ENCODE data around the gene MCRIP2. TPM values are rescaled to one million over a fixed set of nuclear protein-coding genes. Genes with fewer than 3 reads are reported as not detected.
A peak's percentile ranks its signal among the peaks of the same experiment; 100 is the strongest.

The MCRIP2 gene
- total RNA-seq, 2 donors from 2014 or later, result 12.2 to 42.2 TPM

DNA sequence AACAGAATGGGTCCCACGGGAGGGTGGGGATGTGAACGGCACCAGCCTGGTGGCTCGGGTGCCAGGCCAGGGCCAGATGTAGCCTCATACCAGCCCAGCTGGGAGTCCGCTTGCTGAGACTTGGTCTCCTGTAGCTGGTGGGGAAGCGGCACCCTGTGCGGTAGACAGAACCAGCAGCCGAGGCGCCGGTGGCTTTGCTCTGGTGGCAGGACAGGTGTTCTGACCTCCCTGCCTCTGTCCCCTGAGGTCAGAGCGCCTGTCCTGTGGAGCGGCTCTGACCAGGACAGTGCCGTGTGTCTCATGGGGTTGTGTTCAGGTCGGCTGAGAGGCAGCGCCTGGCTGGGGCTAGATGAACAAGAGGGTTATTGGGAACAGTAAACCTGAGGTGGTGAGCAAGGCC is 31.6 kb upstream of the MCRIP2 start:
- no peak overlapping the region for H3K4me3 ChIP-seq
- H3K27me3 ChIP-seq (replicated peaks; ENCODE audit: insufficient read depth), result no peaks in the 10 kb centered on the region
- no peak for TF ChIP-seq CTCF (IDR thresholded peaks at IDR 0.05)
- no peak overlapping the region for H3K27ac ChIP-seq
- H3K36me3 ChIP-seq, result no peaks in the 10 kb centered on the region
- no peak for ATAC-seq (ENCODE audit: insufficient number of reproducible peaks, low FRiP score, low read depth)
- H3K4me1 ChIP-seq (ENCODE audit: control insufficient read depth in 1 of 2, low read depth in 2 of 2), result no peaks in the 10 kb centered on the region
- H3K9me3 ChIP-seq, result no peaks in the 10 kb centered on the region
- no peak for DNase-seq (ENCODE audit: low spot score)

DNA sequence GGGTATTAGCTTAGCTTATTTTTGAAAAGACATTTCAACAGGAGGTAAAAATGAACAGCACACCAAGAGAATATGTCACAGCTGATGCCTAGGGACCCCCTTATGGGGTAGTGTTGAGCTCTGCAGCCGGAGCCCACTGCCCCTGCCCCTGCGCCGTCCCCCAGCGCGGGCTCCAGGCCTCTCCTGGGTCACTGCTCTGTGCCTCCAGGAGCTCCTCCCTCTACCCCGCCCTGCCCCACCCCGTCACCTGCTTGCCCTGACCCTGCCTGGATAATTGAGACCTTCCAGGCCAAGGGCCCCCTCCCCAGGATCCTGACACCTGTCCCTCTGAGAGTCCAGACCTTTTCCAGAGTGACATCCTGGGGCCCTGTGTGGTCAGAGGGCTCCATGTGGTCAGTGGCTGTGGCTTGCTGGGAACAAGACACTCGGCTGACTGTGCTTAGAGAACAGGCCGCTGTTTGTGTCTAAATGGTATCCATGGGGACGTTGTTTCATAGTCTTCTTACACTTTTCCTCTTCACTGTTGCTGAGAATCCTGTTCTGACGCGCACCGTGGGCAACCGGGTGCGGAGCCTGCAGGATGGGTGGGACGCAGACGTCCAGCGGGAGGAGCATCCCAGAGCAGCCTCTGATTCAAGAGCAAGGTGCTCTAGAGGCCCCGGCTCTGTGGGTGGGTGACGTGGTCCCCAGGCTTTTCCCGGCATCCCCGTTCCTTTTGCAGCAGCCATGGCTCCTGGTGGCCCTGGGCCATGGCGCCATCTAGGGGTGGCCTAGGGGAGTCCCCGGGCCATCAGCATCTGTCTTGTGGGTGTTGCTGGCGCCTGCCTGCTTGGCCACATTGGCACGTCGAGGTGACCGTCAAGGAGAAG is 30.9 kb upstream of the MCRIP2 start:
- no peak for ATAC-seq (ENCODE audit: insufficient number of reproducible peaks, low FRiP score, low read depth)
- H3K4me3 ChIP-seq, result no peak overlapping the region

DNA sequence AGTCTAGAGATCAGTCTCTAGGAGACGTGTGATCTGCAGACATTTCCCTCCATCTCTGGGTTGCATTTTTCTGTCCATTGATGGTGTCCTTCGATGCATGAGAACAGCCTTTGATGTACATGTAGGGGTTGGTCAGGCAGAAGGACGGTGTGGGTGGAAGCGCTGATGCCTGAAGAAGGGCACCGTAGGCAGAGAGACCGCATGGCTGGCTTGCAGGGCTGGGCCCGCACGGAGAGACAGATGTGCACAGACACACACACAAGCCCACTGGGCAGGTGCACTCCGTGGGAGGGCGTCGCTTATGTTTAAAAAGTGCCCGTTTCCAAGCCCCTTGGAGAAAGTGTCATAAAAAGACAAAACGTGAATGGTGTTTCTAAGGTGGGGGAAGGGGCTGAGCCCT is 26.5 kb upstream of the MCRIP2 start:
- DNase-seq (ENCODE audit: low spot score) (no peak), ATAC-seq (ENCODE audit: insufficient number of reproducible peaks, low FRiP score, low read depth) (no peak)

More for the DNA sequence above, 30.9 kb upstream of the MCRIP2 start:
- Histone ChIP-seq H3K4me1 (ENCODE audit: control insufficient read depth in 1 of 2, low read depth in 2 of 2) (no peaks in the 10 kb centered on the region), H3K27me3 (replicated peaks; ENCODE audit: insufficient read depth) (no peaks in the 10 kb centered on the region), H3K9me3 (no peaks in the 10 kb centered on the region), H3K27ac (no peak overlapping the region), H3K36me3 (no peaks in the 10 kb centered on the region)
- TF ChIP-seq CTCF (IDR thresholded peaks at IDR 0.05), result peak; percentile 38
- DNase-seq (ENCODE audit: low spot score), result no peak

DNA sequence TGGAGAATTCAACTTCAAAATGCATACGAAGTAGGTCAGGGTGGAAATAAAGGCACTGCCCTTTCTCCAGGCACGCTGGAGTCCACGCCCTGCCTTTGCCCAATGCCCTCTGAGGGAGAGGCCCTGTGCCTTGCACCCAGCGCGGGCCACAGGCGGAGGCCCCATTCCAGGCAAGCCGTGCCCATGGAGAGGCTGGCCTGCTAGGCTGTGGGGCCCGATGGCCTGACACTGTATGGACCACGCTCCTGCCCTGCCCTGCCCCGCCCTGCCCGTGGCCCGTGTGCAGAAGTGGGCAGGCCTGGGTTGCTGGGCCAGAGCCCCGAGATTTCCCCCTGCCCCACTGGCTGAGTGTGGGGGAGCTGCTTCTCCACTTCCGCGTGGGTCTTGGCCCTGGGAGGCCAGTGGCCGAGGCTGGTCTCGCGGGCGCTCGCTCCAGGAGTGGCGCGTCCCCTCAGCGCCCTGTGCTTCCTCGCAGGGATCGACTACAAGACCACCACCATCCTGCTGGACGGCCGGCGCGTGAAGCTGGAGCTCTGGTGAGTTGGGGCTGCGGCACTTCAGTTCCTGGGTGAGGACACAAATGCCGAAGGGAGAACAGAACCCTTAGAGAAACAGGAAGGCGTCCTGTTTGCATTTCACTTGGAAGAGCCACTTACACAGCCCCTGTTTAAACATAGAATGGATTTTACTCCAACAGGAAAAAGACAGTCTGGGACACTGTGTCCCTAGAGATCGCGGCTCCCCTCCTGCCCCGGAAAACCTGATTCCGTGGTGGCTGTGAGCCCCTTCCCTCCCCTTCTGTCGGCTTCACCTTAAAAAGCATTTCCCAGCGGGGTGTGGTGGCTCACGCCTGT is 24.7 kb upstream of the MCRIP2 start:
- no peak for ATAC-seq (ENCODE audit: insufficient number of reproducible peaks, low FRiP score, low read depth)
- H3K36me3 ChIP-seq, result no peaks in the 10 kb centered on the region
- no peak for TF ChIP-seq CTCF (IDR thresholded peaks at IDR 0.05)
- no peaks in the 10 kb centered on the region for H3K9me3 ChIP-seq
- no peak overlapping the region for H3K4me3 ChIP-seq
- DNase-seq (ENCODE audit: low spot score), result no peak
- no peak overlapping the region for H3K27ac ChIP-seq
- no peaks in the 10 kb centered on the region for H3K4me1 ChIP-seq (ENCODE audit: control insufficient read depth in 1 of 2, low read depth in 2 of 2)
- H3K27me3 ChIP-seq (replicated peaks; ENCODE audit: insufficient read depth), result no peaks in the 10 kb centered on the region

More for the DNA sequence above, 26.5 kb upstream of the MCRIP2 start:
- Histone ChIP-seq H3K4me1 (ENCODE audit: control insufficient read depth in 1 of 2, low read depth in 2 of 2) (no peaks in the 10 kb centered on the region), H3K36me3 (no peaks in the 10 kb centered on the region), H3K27ac (no peak overlapping the region), H3K9me3 (no peaks in the 10 kb centered on the region), H3K4me3 (no peak overlapping the region), H3K27me3 (replicated peaks; ENCODE audit: insufficient read depth) (no peaks in the 10 kb centered on the region)
- no peak for TF ChIP-seq CTCF (IDR thresholded peaks at IDR 0.05)

- no peak for TF ChIP-seq CTCF (IDR thresholded peaks at IDR 0.05)
- DNase-seq (ENCODE audit: low spot score), result no peak
- Histone ChIP-seq H3K4me3 (no peak overlapping the region), H3K4me1 (ENCODE audit: control insufficient read depth in 1 of 2, low read depth in 2 of 2) (no peaks in the 10 kb centered on the region), H3K9me3 (no peaks in the 10 kb centered on the region), H3K27ac (no peak overlapping the region), H3K36me3 (no peaks in the 10 kb centered on the region), H3K27me3 (replicated peaks; ENCODE audit: insufficient read depth) (no peaks in the 10 kb centered on the region)
- ATAC-seq (ENCODE audit: insufficient number of reproducible peaks, low FRiP score, low read depth), result no peak
Measured at GRCh38 chr16:617855-618254, 23.8 kb upstream of the MCRIP2 start.

Measured in thoracic aorta (tissue), 2 donors.